Measurements from ENCODE around the gene FBXL13.

FBXL13 gene

GRCh38 chr7:102836191-102836919, 238.2 kb downstream of the FBXL13 start:
- Histone ChIP-seq H3K4me3 (ENCODE audit: low read depth, low read length) (no peak overlapping the region), H3K9me3 (ENCODE audit: severe bottlenecking) (no peaks in the 10 kb centered on the region), H3K27me3 (ENCODE audit: insufficient read depth, low read depth, severe bottlenecking) (no peaks in the 10 kb centered on the region), H3K27ac (no peak overlapping the region), H3K36me3 (no peaks in the 10 kb centered on the region)
- DNase-seq = no peak
- no peak for TF ChIP-seq CTCF (IDR thresholded peaks at IDR 0.05; ENCODE audit: low read depth, low read length)

- DNase-seq = no peak
- Histone ChIP-seq H3K4me3 (ENCODE audit: low read depth, low read length) (no peak overlapping the region), H3K27ac (no peak overlapping the region), H3K9me3 (ENCODE audit: severe bottlenecking) (no peaks in the 10 kb centered on the region), H3K27me3 (ENCODE audit: insufficient read depth, low read depth, severe bottlenecking) (no peaks in the 10 kb centered on the region), H3K36me3 (no peaks in the 10 kb centered on the region)
- no peak for TF ChIP-seq CTCF (IDR thresholded peaks at IDR 0.05; ENCODE audit: low read depth, low read length)
Observed at GRCh38 chr7:102834999-102835398, 239.6 kb downstream of the FBXL13 start.

- no peak for DNase-seq
- Histone ChIP-seq H3K4me3 (ENCODE audit: low read depth, low read length) (no peak overlapping the region), H3K27ac (no peak overlapping the region), H3K9me3 (ENCODE audit: severe bottlenecking) (no peaks in the 10 kb centered on the region), H3K36me3 (no peaks in the 10 kb centered on the region), H3K27me3 (ENCODE audit: insufficient read depth, low read depth, severe bottlenecking) (no peaks in the 10 kb centered on the region)
- TF ChIP-seq CTCF (IDR thresholded peaks at IDR 0.05; ENCODE audit: low read depth, low read length) = no peak
Observed at GRCh38 chr7:102834466-102834865, 240.1 kb downstream of the FBXL13 start.

- H3K27ac ChIP-seq = no peak overlapping the region
- no peak for TF ChIP-seq CTCF (IDR thresholded peaks at IDR 0.05; ENCODE audit: low read depth, low read length)
- H3K36me3 ChIP-seq = no peaks in the 10 kb centered on the region
- no peaks in the 10 kb centered on the region for H3K27me3 ChIP-seq (ENCODE audit: insufficient read depth, low read depth, severe bottlenecking)
- no peaks in the 10 kb centered on the region for H3K9me3 ChIP-seq (ENCODE audit: severe bottlenecking)
- no peak for DNase-seq
- H3K4me3 ChIP-seq (ENCODE audit: low read depth, low read length) = no peak overlapping the region
Observed at GRCh38 chr7:102833343-102833742, 241.3 kb downstream of the FBXL13 start.

GRCh38 chr7:102832674-102833073, 241.9 kb downstream of the FBXL13 start:
- TF ChIP-seq CTCF (IDR thresholded peaks at IDR 0.05; ENCODE audit: low read depth, low read length) = no peak
- DNase-seq = no peak
- H3K36me3 ChIP-seq = no peaks in the 10 kb centered on the region

DNA sequence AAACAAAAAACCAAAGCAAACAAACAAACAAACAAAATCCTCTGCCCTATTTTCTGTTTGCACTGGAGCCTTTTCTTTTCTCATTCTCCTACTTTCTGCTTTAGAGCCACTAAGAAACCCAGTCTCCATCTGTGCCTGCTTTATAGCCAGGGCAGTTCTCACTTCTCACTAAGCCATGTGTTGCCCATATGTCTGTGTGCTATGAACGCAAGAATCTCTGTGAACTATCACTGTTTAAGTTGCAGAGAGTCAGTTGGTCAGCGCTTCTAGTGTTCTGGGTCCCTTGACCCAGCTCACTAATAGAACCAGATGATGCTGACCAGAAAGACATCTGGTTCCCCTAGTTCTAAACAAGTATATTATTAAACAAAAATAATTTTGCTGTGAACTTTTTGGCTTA, 244.4 kb downstream of the FBXL13 start:
- no peaks in the 10 kb centered on the region for H3K9me3 ChIP-seq (ENCODE audit: severe bottlenecking)
- H3K36me3 ChIP-seq = no peaks in the 10 kb centered on the region
- H3K27me3 ChIP-seq (ENCODE audit: insufficient read depth, low read depth, severe bottlenecking) = no peaks in the 10 kb centered on the region
- no peak for TF ChIP-seq CTCF (IDR thresholded peaks at IDR 0.05; ENCODE audit: low read depth, low read length)
- no peak overlapping the region for H3K4me3 ChIP-seq (ENCODE audit: low read depth, low read length)
- H3K27ac ChIP-seq = no peak overlapping the region
- no peak for DNase-seq

More at GRCh38 chr7:102832674-102833073, 241.9 kb downstream of the FBXL13 start:
- no peak overlapping the region for H3K4me3 ChIP-seq (ENCODE audit: low read depth, low read length)
- H3K9me3 ChIP-seq (ENCODE audit: severe bottlenecking) = no peaks in the 10 kb centered on the region
- H3K27me3 ChIP-seq (ENCODE audit: insufficient read depth, low read depth, severe bottlenecking) = no peaks in the 10 kb centered on the region
- H3K27ac ChIP-seq = no peak overlapping the region
